H9 (cell line): ENCODE results near the gene MSANTD2. TPM values are rescaled to one million over a fixed set of nuclear protein-coding genes. Genes with fewer than 3 reads are reported as not detected.

Source experiments
- DNase-seq: peaks from one replicate; pipeline ENCODE4 v3.0.0-alpha.2; 2017
- H2AFZ ChIP-seq: one replicate; pipeline ENCODE4 v1.6.1; 2013; ENCODE audit warnings: mild to moderate bottlenecking, low read length, control low read depth, moderate library complexity
- H2AK5ac ChIP-seq: 2 replicates; pipeline ENCODE4 v1.6.1; 2013; ENCODE audit warnings: low read length, control low read depth, mixed read lengths; ENCODE audit not compliant: insufficient read length
- H2BK120ac ChIP-seq: one replicate; pipeline ENCODE4 v1.6.1; 2013; ENCODE audit warnings: low read depth, mild to moderate bottlenecking, low read length, control low read depth, inconsistent platforms; ENCODE audit not compliant: poor library complexity, severe bottlenecking
- H2BK12ac ChIP-seq: 2 replicates; pipeline ENCODE4 v1.6.1; 2013; ENCODE audit warnings: low read length, control low read depth, mixed read lengths, low read depth; ENCODE audit not compliant: insufficient read length
- H2BK15ac ChIP-seq: 2 replicates; pipeline ENCODE4 v1.6.1; 2013; ENCODE audit warnings: low read depth, low read length, control low read depth
- H2BK20ac ChIP-seq: one replicate; pipeline ENCODE4 v1.6.1; 2013; ENCODE audit warnings: low read depth, mild to moderate bottlenecking, low read length, control low read depth, inconsistent platforms; ENCODE audit not compliant: poor library complexity, severe bottlenecking
- H2BK5ac ChIP-seq: 2 replicates; pipeline ENCODE4 v1.6.1; 2013; ENCODE audit warnings: low read length, control low read depth, mixed read lengths; ENCODE audit not compliant: insufficient read length
- H3K14ac ChIP-seq: 2 replicates; pipeline ENCODE4 v1.6.1; 2013; ENCODE audit warnings: low read length, control low read depth; ENCODE audit not compliant: insufficient read depth
- H3K18ac ChIP-seq: 2 replicates; pipeline ENCODE4 v1.6.1; 2013; ENCODE audit warnings: low read depth, mild to moderate bottlenecking, mixed read lengths, low read length, control low read depth; ENCODE audit not compliant: insufficient read length
- H3K23ac ChIP-seq: 2 replicates; pipeline ENCODE4 v1.6.1; 2013; ENCODE audit warnings: low read length, control low read depth, mixed read lengths, low read depth; ENCODE audit not compliant: insufficient read length
- H3K23me2 ChIP-seq: 2 replicates; pipeline ENCODE4 v1.6.1; 2013; ENCODE audit warnings: low read depth, mild to moderate bottlenecking, mixed read lengths, low read length, control low read depth; ENCODE audit not compliant: insufficient read length, poor library complexity, severe bottlenecking
- H3K27ac ChIP-seq: 2 replicates; pipeline ENCODE4 v1.5.1; 2013; ENCODE audit warnings: low read length, control low read depth, mixed read lengths, low read depth; ENCODE audit not compliant: insufficient read length
- H3K27me3 ChIP-seq: 2 replicates; pipeline ENCODE4 v1.6.1; 2013; ENCODE audit warnings: low read length, control low read depth, inconsistent platforms; ENCODE audit not compliant: insufficient read depth
- H3K4ac ChIP-seq: 2 replicates; pipeline ENCODE4 v1.6.1; 2013; ENCODE audit warnings: low read depth, mild to moderate bottlenecking, control low read depth, inconsistent platforms, low read length, moderate library complexity
- H3K4me1 ChIP-seq: 2 replicates; pipeline ENCODE4 v1.6.1; 2013; ENCODE audit warnings: low read length, control low read depth, inconsistent platforms; ENCODE audit not compliant: insufficient read depth
- H3K4me2 ChIP-seq: 2 replicates; pipeline ENCODE4 v1.6.1; 2013; ENCODE audit warnings: low read length, control low read depth, mixed read lengths; ENCODE audit not compliant: insufficient read length, insufficient read depth
- H3K56ac ChIP-seq: 2 replicates; pipeline ENCODE4 v1.6.1; 2013; ENCODE audit warnings: low read depth, mild to moderate bottlenecking, mixed read lengths, low read length, control low read depth; ENCODE audit not compliant: insufficient read length
- H3K79me1 ChIP-seq: 2 replicates; pipeline ENCODE4 v1.6.1; 2013; ENCODE audit warnings: low read depth, mild to moderate bottlenecking, moderate library complexity, low read length, control low read depth, inconsistent platforms; ENCODE audit not compliant: insufficient read depth, poor library complexity, severe bottlenecking
- H3K79me2 ChIP-seq: 2 replicates; pipeline ENCODE4 v1.6.1; 2013; ENCODE audit warnings: low read length, control low read depth, inconsistent platforms; ENCODE audit not compliant: insufficient read depth
- H3K9ac ChIP-seq: 2 replicates; pipeline ENCODE4 v1.6.1; 2013; ENCODE audit warnings: low read length, control low read depth, mixed read lengths; ENCODE audit not compliant: insufficient read length; ENCODE audit errors: extremely low read depth
- H3K9me3 ChIP-seq: one replicate; pipeline ENCODE4 v1.6.1; 2013; ENCODE audit warnings: low read depth, low read length, inconsistent platforms; ENCODE audit not compliant: control insufficient read depth
- H3T11ph ChIP-seq: one replicate; pipeline ENCODE4 v1.6.1; 2013; ENCODE audit warnings: mild to moderate bottlenecking, low read length, control low read depth, inconsistent platforms
- H4K20me1 ChIP-seq: one replicate; pipeline ENCODE4 v1.6.1; 2013; ENCODE audit not compliant: control insufficient read depth, insufficient read length, insufficient read depth
- H4K5ac ChIP-seq: 2 replicates; pipeline ENCODE4 v1.6.1; 2013; ENCODE audit warnings: low read depth, mild to moderate bottlenecking, mixed read lengths, low read length, control low read depth; ENCODE audit not compliant: insufficient read length
- H4K8ac ChIP-seq: replicated peaks from 2 replicates; pipeline ENCODE4 v1.6.1; 2013; ENCODE audit warnings: low read length, control low read depth, mixed read lengths, low read depth; ENCODE audit not compliant: insufficient read length
- H4K91ac ChIP-seq: 2 replicates; pipeline ENCODE4 v1.6.1; 2013; ENCODE audit warnings: low read depth, mild to moderate bottlenecking, moderate library complexity, mixed read lengths, low read length, control low read depth; ENCODE audit not compliant: insufficient read length
- H3K27ac Mint-ChIP-seq, 3 experiments: 2 replicates in 2 of 3; 3 replicates in 1 of 3; pipeline ENCODE4 v1.8.0; 2020 to 2021; ENCODE audit warnings: mixed read lengths in 3 of 3, mild to moderate bottlenecking in 1 of 3, moderate library complexity in 1 of 3
- H3K27me3 Mint-ChIP-seq: 2 replicates; pipeline ENCODE4 v1.8.0; 2021; ENCODE audit warnings: low read depth, mild to moderate bottlenecking, moderate library complexity, mixed read lengths
- H3K36me3 Mint-ChIP-seq, 3 experiments: 2 replicates in 2 of 3; 3 replicates in 1 of 3; pipeline ENCODE4 v1.8.0; 2020 to 2021; ENCODE audit warnings: low read depth in 3 of 3, mixed read lengths in 3 of 3; ENCODE audit not compliant: insufficient read depth in 1 of 3
- H3K4me1 Mint-ChIP-seq, 2 experiments: 2 replicates each; pipeline ENCODE4 v1.8.0; 2020; ENCODE audit warnings: mixed read lengths in 2 of 2
- H3K4me3 Mint-ChIP-seq, 2 experiments: 2 replicates in 1 of 2; 3 replicates in 1 of 2; pipeline ENCODE4 v1.8.0; 2020 to 2021; ENCODE audit warnings: mild to moderate bottlenecking in 2 of 2, mixed read lengths in 2 of 2, moderate library complexity in 1 of 2
- H3K9me3 Mint-ChIP-seq, 2 experiments: 2 replicates in 1 of 2; 3 replicates in 1 of 2; pipeline ENCODE4 v1.8.0; 2020; ENCODE audit warnings: mild to moderate bottlenecking in 2 of 2, mixed read lengths in 2 of 2, moderate library complexity in 1 of 2
- WGBS: extraction: QIAGEN DNeasy Blood & Tissue Kit; methylation state at CpG from one replicate; pipeline ENCODE4 v1.1.7; 2013; ENCODE audit warnings: missing lambda C conversion rate, low lambda C conversion rate, mixed read lengths; ENCODE audit not compliant: insufficient read length; ENCODE audit errors: extremely low coverage; 5-methylcytosine and 5-hydroxymethylcytosine counted together
- total RNA-seq: library from RNA; stranded (reverse); gene quantifications from 2 replicates; pipeline ENCODE4 v1.2.1, GENCODE V29; 2021
- TF ChIP-seq, protein P1 (sequence below): fragments of 200-600 bp; sonication (generic); conservative IDR thresholded peaks from 3 replicates; pipeline ENCODE4 v1.8.0; 2021; ENCODE audit warnings: antibody characterized with exemption, mild to moderate bottlenecking

Gene MSANTD2
- total RNA-seq, 1 experiment from 2014 or later = 18.1 TPM

DNA sequence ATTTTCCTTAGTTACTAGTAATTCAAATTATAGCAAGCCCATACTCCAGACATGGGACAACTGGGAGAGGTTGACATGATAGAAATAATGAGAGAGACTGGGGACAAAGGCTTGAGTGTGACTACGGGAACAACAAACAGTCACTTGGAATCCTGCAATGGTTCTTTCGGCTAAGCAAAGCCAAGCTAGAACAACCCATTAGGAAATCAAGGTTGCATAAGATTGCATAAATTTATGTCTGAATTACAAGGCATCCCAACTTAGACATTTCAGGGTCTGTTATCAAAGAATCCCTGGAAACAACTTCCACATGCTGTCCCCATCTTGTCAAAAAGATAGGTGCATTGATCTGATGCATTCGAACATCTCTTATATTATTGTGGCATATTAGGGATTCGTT lies 70.6 kb downstream of the MSANTD2 start:
- Histone ChIP-seq H3K4ac (no peak overlapping the region), H3K79me1 (no peaks in the 10 kb centered on the region), H2BK15ac (no peak overlapping the region), H3K79me2 (no peaks in the 10 kb centered on the region), H4K8ac (no peak overlapping the region), H2AK5ac (no peak overlapping the region), H2BK12ac (no peak overlapping the region), H3K4me2 (no peak overlapping the region), H2AFZ (no peak overlapping the region), H3K18ac (no peak overlapping the region), H3K27ac (no peak overlapping the region), H4K20me1 (no peaks in the 10 kb centered on the region), H4K5ac (no peak overlapping the region), H3K23ac (no peak overlapping the region), H2BK20ac (no peak overlapping the region), H3K56ac (no peak overlapping the region), H3K27me3 (no peaks in the 10 kb centered on the region), H3K9ac (no peak overlapping the region), H3K23me2 (no peaks in the 10 kb centered on the region), H3K9me3 (no peaks in the 10 kb centered on the region), H3K14ac (no peak overlapping the region), H3K4me1 (peaks cover 11% of the 10 kb centered on the region), H2BK120ac (no peak overlapping the region), H3T11ph (no peak overlapping the region), H2BK5ac (no peak overlapping the region), H4K91ac (no peak overlapping the region)
- H3K4me3 Mint-ChIP-seq = no peak overlapping the region
- H3K9me3 Mint-ChIP-seq = no peaks in the 10 kb centered on the region; a peak in 1 of 5 replicates
- H3K27ac Mint-ChIP-seq = no peak overlapping the region
- TF ChIP-seq, protein P1, sequence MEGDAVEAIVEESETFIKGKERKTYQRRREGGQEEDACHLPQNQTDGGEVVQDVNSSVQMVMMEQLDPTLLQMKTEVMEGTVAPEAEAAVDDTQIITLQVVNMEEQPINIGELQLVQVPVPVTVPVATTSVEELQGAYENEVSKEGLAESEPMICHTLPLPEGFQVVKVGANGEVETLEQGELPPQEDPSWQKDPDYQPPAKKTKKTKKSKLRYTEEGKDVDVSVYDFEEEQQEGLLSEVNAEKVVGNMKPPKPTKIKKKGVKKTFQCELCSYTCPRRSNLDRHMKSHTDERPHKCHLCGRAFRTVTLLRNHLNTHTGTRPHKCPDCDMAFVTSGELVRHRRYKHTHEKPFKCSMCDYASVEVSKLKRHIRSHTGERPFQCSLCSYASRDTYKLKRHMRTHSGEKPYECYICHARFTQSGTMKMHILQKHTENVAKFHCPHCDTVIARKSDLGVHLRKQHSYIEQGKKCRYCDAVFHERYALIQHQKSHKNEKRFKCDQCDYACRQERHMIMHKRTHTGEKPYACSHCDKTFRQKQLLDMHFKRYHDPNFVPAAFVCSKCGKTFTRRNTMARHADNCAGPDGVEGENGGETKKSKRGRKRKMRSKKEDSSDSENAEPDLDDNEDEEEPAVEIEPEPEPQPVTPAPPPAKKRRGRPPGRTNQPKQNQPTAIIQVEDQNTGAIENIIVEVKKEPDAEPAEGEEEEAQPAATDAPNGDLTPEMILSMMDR = no peak
- DNase-seq = no peak
- H3K4me1 Mint-ChIP-seq = peaks cover 27% of the 10 kb centered on the region in 2 experiments
- WGBS = no CpG with 5 or more reads among the region's 4 CpGs
- no peaks in the 10 kb centered on the region for H3K36me3 Mint-ChIP-seq
- peaks cover 25% of the 10 kb centered on the region for H3K27me3 Mint-ChIP-seq
